Measurements from ENCODE around the gene LATS1.

Gene LATS1

DNA sequence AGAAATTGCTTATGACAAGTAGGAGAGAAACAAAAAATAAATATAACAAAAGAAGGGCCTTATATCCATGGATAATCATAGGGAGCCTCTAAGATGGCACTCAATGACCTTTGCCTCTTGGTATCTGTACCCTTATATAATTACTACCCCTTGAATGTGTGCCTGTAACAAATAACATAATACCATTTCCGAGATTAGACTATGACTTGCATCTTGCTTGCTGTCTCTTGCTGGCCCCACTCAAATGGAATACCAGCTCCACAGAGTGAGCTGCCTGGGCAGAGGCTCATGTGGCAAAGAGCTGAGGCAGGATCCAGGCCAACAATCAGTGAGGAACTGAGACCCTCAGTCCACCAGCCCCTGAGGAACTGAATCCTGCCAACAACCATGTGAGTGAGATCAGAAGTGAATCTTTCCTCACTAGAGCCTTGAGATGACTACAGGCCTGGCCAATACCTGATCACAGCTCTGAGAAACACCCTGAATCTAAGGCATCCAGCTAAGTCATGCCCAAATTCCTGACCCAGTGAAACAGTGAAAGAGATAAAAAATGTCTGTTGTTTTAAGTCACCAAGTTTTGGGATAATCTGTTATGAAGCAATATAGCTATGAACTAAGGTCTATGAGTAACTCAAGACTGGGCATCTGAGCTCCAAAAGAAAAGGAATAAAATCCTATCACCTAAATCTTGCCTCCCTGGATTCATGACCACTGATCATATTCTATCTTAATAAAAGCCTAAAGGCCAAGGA, 74.9 kb downstream of the LATS1 start:
- H3K9ac ChIP-seq (ENCODE audit: low read length): no peak overlapping the region
- peaks cover 12% of the 10 kb centered on the region for H3K36me3 ChIP-seq (ENCODE audit: insufficient read depth, low read length)

DNA sequence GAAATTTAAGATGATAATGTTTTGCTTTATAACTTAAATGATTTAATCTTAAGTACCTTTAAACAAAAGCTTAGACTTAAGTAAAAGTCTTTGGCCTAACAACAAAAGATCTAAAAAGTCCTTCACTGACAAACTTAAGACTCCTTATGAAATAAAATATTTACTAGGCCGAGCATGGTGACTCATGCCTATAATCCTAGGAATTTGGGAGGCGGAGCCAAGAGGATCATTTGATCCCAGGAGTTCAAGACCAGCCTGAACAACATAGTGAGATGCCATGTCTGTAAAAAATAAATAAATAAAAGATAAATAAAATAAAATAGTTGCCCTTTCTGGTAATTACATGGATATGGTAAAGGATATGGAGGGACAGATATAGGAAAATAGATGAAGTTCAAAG, 81.8 kb downstream of the LATS1 start:
- Histone ChIP-seq H3K36me3 (ENCODE audit: insufficient read depth, low read length) (peaks cover 23% of the 10 kb centered on the region), H3F3A (ENCODE audit: insufficient read depth, low read length) (no peaks in the 10 kb centered on the region), H3K27ac (ENCODE audit: low read depth, low read length, poor library complexity, severe bottlenecking) (no peak overlapping the region), H3K9ac (ENCODE audit: low read length) (no peak overlapping the region), H3K27me3 (ENCODE audit: insufficient read depth, low read length) (no peaks in the 10 kb centered on the region), H3K4me3 (ENCODE audit: low read depth, low read length, poor library complexity, severe bottlenecking) (no peak overlapping the region), H3K9me3 (ENCODE audit: low read length) (no peaks in the 10 kb centered on the region), H3K9me2 (ENCODE audit: low read depth, low read length) (no peaks in the 10 kb centered on the region), H4K20me1 (ENCODE audit: insufficient read depth, low read length) (no peaks in the 10 kb centered on the region), H2AFZ (ENCODE audit: low read length) (no peak overlapping the region), H3K4me2 (ENCODE audit: low read length) (no peak overlapping the region), H3K4me1 (ENCODE audit: insufficient read depth, low read length, severe bottlenecking) (no peaks in the 10 kb centered on the region), H3K79me2 (ENCODE audit: insufficient read depth, low read length) (no peaks in the 10 kb centered on the region)
- no peak for TF ChIP-seq EZH2 (IDR thresholded peaks at IDR 0.05; ENCODE audit: borderline replicate concordance, low read length)
- TF ChIP-seq, protein P1, sequence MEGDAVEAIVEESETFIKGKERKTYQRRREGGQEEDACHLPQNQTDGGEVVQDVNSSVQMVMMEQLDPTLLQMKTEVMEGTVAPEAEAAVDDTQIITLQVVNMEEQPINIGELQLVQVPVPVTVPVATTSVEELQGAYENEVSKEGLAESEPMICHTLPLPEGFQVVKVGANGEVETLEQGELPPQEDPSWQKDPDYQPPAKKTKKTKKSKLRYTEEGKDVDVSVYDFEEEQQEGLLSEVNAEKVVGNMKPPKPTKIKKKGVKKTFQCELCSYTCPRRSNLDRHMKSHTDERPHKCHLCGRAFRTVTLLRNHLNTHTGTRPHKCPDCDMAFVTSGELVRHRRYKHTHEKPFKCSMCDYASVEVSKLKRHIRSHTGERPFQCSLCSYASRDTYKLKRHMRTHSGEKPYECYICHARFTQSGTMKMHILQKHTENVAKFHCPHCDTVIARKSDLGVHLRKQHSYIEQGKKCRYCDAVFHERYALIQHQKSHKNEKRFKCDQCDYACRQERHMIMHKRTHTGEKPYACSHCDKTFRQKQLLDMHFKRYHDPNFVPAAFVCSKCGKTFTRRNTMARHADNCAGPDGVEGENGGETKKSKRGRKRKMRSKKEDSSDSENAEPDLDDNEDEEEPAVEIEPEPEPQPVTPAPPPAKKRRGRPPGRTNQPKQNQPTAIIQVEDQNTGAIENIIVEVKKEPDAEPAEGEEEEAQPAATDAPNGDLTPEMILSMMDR (IDR thresholded peaks at IDR 0.05; ENCODE audit: low read length): no peak

More for the DNA sequence above, 74.9 kb downstream of the LATS1 start:
- no peaks in the 10 kb centered on the region for H3K9me2 ChIP-seq (ENCODE audit: low read depth, low read length)
- peaks cover 53% of the 10 kb centered on the region for H3K79me2 ChIP-seq (ENCODE audit: insufficient read depth, low read length)
- H2AFZ ChIP-seq (ENCODE audit: low read length): no peak overlapping the region
- no peaks in the 10 kb centered on the region for H3K27me3 ChIP-seq (ENCODE audit: insufficient read depth, low read length)
- TF ChIP-seq, protein P1 (IDR thresholded peaks at IDR 0.05; ENCODE audit: low read length): no peak
- TF ChIP-seq EZH2 (IDR thresholded peaks at IDR 0.05; ENCODE audit: borderline replicate concordance, low read length): no peak
- H3F3A ChIP-seq (ENCODE audit: insufficient read depth, low read length): no peaks in the 10 kb centered on the region
- no peaks in the 10 kb centered on the region for H4K20me1 ChIP-seq (ENCODE audit: insufficient read depth, low read length)
- H3K4me3 ChIP-seq (ENCODE audit: low read depth, low read length, poor library complexity, severe bottlenecking): no peak overlapping the region
- no peak overlapping the region for H3K4me2 ChIP-seq (ENCODE audit: low read length)
- H3K4me1 ChIP-seq (ENCODE audit: insufficient read depth, low read length, severe bottlenecking): peaks cover 15% of the 10 kb centered on the region
- peaks cover 2% of the 10 kb centered on the region; the same call in 1 of the 2 replicates for H3K9me3 ChIP-seq (ENCODE audit: low read length)
- no peak overlapping the region for H3K27ac ChIP-seq (ENCODE audit: low read depth, low read length, poor library complexity, severe bottlenecking)

DNA sequence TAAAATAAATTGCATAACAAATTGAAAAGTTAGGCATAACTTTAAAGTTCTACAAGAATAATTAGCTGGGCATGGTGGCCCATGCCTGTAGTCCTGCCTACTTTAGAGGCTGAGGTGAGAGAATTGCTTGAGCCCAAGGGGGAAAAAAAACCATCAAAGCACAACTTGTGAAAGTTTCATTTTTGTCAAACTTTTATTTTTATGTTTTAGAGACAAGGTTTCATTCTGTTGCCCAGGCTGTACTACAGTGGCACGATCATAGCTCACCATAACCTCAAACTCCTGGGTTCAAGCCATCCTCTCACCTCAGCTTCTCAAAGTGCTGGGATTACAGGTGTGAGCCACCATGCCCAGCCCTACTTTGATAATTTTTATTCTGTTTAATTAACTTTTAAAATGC, 83.6 kb downstream of the LATS1 start:
- no peaks in the 10 kb centered on the region for H3K9me2 ChIP-seq (ENCODE audit: low read depth, low read length)
- H3K4me3 ChIP-seq (ENCODE audit: low read depth, low read length, poor library complexity, severe bottlenecking): no peak overlapping the region
- no peaks in the 10 kb centered on the region for H3K9me3 ChIP-seq (ENCODE audit: low read length)
- H3F3A ChIP-seq (ENCODE audit: insufficient read depth, low read length): no peaks in the 10 kb centered on the region
- H3K4me2 ChIP-seq (ENCODE audit: low read length): no peak overlapping the region
- H3K27ac ChIP-seq (ENCODE audit: low read depth, low read length, poor library complexity, severe bottlenecking): no peak overlapping the region
- peaks cover 37% of the 10 kb centered on the region for H3K36me3 ChIP-seq (ENCODE audit: insufficient read depth, low read length)
- no peak overlapping the region for H3K9ac ChIP-seq (ENCODE audit: low read length)
- no peaks in the 10 kb centered on the region for H3K79me2 ChIP-seq (ENCODE audit: insufficient read depth, low read length)
- H4K20me1 ChIP-seq (ENCODE audit: insufficient read depth, low read length): no peaks in the 10 kb centered on the region
- TF ChIP-seq, protein P1 (IDR thresholded peaks at IDR 0.05; ENCODE audit: low read length): no peak
- TF ChIP-seq EZH2 (IDR thresholded peaks at IDR 0.05; ENCODE audit: borderline replicate concordance, low read length): no peak
- H2AFZ ChIP-seq (ENCODE audit: low read length): no peak overlapping the region
- H3K27me3 ChIP-seq (ENCODE audit: insufficient read depth, low read length): no peaks in the 10 kb centered on the region
- no peaks in the 10 kb centered on the region for H3K4me1 ChIP-seq (ENCODE audit: insufficient read depth, low read length, severe bottlenecking)
